ENCODE results near the gene GLUL. TPM values are rescaled to one million over a fixed set of nuclear protein-coding genes. Genes with fewer than 3 reads are reported as not detected.
"Not testable (repeated sequence)": the region's sequence is repeated elsewhere in the genome, so short reads cannot be mapped to it uniquely, and the experiment has no call there.

GLUL gene
- total and polyA plus RNA-seq, 12 donors = 131 to 787 (median 409) TPM

GRCh38 chr1:182335771-182336566 lies 55.6 kb downstream of the GLUL start:
- no peak for TF ChIP-seq CTCF (IDR thresholded peaks at IDR 0.05)
- intact Hi-C loops (cut with DNase I) = no loop called here
- Histone ChIP-seq H3K36me3 (no peaks in the 10 kb centered on the region), H3K9me3 (no peaks in the 10 kb centered on the region), H3K27me3 (peaks cover 0 to 4% (median 0%) of the 10 kb centered on the region in 7 donors), H3K4me3 (no peak overlapping the region), H3K4me1 (peaks cover 3 to 15% (median 9%) of the 10 kb centered on the region in 9 donors), H3K27ac (no peak overlapping the region)
- WGBS, 2 donors = 53 to 65% methylated on average over 16 of the region's 16 CpGs
- DNase-seq = no peak
- no peak for ATAC-seq

- H3K27ac ChIP-seq; intact Hi-C loops (cut with DNase I); H3K27me3 ChIP-seq; H3K9me3 ChIP-seq; ATAC-seq; DNase-seq; H3K36me3 ChIP-seq; H3K4me3 ChIP-seq: not testable (repeated sequence)
- H3K4me1 ChIP-seq = peaks cover 2 to 11% (median 6%) of the 10 kb centered on the region in 9 donors
- 97 to 99% methylated on average over 5 of the region's 5 CpGs for WGBS, 2 donors
Observed at GRCh38 chr1:182333071-182333571, 58.5 kb downstream of the GLUL start.

DNA sequence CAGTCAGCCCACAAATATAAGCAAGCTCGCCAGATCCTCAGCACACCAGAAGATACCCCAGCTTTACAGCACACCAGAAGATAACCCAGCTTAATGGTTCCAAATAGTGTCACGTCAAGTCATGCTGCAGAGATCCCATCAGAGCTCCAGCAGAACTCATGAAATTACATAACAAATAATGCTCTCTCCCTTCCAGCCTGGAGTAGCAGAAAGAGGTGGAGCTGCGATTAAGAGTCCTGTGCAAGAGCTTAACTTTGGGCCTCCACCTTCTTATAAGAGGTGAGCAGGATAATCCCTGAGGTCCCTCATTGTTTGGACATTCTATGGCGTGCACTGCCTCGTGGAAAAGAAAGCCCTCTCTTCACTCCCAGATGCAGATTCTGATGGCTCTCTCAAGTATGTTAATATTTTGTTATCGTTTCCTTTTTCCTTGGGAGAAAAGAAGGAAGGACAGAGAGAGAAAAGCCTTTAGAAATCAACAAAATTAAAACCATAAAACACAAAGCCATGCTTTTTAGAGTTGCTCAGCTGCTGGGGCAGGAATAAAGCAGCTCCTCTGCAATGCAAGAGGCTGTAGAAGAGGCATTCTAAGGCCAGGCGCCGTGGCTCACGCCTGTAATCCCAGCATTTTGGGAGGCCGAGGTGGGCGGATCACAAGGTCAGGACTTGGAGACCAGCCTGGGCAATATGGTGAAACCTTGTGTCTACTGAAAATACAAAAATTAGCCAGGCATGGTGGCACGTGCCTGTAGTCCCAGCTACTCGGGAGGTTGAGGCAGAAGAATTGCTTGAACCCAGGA lies 59.1 kb downstream of the GLUL start:
- Histone ChIP-seq H3K36me3 (no peaks in the 10 kb centered on the region), H3K4me1 (peaks cover 0 to 5% (median 0%) of the 10 kb centered on the region in 9 donors), H3K27ac (no peak overlapping the region), H3K27me3 (peaks cover 0 to 4% (median 0%) of the 10 kb centered on the region in 7 donors), H3K9me3 (no peaks in the 10 kb centered on the region), H3K4me3 (no peak overlapping the region)
- intact Hi-C loops (cut with DNase I) = no loop called here
- WGBS, 2 donors = 81 to 83% methylated on average over 13 of the region's 13 CpGs
- no peak for TF ChIP-seq CTCF (IDR thresholded peaks at IDR 0.05)
- ATAC-seq = peak in 1 of 8 donors; percentile 33
- DNase-seq = no peak

Other genes starting within 250 kb of the GLUL start
- gene TEDDM1, start 8.9 kb upstream of the GLUL start, total RNA-seq = not detected
- gene TEDDM1, start 8.9 kb upstream of the GLUL start, polyA plus RNA-seq = not detected
- not detected for gene RGSL1, start 58.4 kb upstream of the GLUL start, total RNA-seq
- not detected for gene RGSL1, start 58.4 kb upstream of the GLUL start, polyA plus RNA-seq
- 1 to 10 TPM; 1.5 to 4.7 (median 3.5) TPM for gene RNASEL, start 197.5 kb upstream of the GLUL start, total RNA-seq
- gene RNASEL, start 197.5 kb upstream of the GLUL start, polyA plus RNA-seq = 1 to 10 TPM; 1.4 to 2.2 TPM
- gene RGS16, start 212.6 kb upstream of the GLUL start, total RNA-seq = 1 to 10 TPM in 9 of 10 donors, under 1 TPM in 1; 0.42 to 8.7 (median 2.1) TPM
- 1 to 10 TPM; 2.5 TPM for gene RGS16, start 212.6 kb upstream of the GLUL start, polyA plus RNA-seq

All from heart right ventricle (tissue), 16 donors.